Activated T-cell treated with anti-CD3 and anti-CD28 coated beads, Interleukin-2, amount 50 U/mL, for 4 hours (primary cell): ENCODE measurements around the gene ARL4D. TPM values are rescaled to one million over a fixed set of nuclear protein-coding genes. Genes with fewer than 3 reads are reported as not detected.

ENCODE experiments used
- ATAC-seq, 2 donors: fragments of 200-7000 bp; cut with Tn5 transposase; one replicate each; pipeline ENCODE4 v1.10.0; 2021
- DNase-seq: peaks from one replicate; pipeline ENCODE4 v3.0.0-alpha.2; 2020
- H3K27me3 Mint-ChIP-seq: one replicate; pipeline ENCODE4 v1.8.0; 2021; ENCODE audit warnings: low read depth, mixed read lengths
- H3K36me3 Mint-ChIP-seq: one replicate; pipeline ENCODE4 v1.8.0; 2022; ENCODE audit warnings: mixed read lengths; ENCODE audit not compliant: insufficient read depth
- H3K4me1 Mint-ChIP-seq: one replicate; pipeline ENCODE4 v1.8.0; 2021; ENCODE audit warnings: low read depth, mixed read lengths
- H3K4me3 Mint-ChIP-seq: one replicate; pipeline ENCODE4 v1.8.0; 2021; ENCODE audit warnings: mild to moderate bottlenecking, moderate library complexity, mixed read lengths
- H3K9me3 Mint-ChIP-seq: one replicate; pipeline ENCODE4 v1.8.0; 2021; ENCODE audit warnings: mixed read lengths
- total RNA-seq, 3 donors: library from RNA; stranded (reverse); gene quantifications; one replicate each; pipeline ENCODE4 v1.2.1, GENCODE V29; 2021

Gene ARL4D, protein sequence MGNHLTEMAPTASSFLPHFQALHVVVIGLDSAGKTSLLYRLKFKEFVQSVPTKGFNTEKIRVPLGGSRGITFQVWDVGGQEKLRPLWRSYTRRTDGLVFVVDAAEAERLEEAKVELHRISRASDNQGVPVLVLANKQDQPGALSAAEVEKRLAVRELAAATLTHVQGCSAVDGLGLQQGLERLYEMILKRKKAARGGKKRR
- total RNA-seq, result 1 to 10 TPM; 1.7 to 2.6 (median 1.8) TPM

DNA sequence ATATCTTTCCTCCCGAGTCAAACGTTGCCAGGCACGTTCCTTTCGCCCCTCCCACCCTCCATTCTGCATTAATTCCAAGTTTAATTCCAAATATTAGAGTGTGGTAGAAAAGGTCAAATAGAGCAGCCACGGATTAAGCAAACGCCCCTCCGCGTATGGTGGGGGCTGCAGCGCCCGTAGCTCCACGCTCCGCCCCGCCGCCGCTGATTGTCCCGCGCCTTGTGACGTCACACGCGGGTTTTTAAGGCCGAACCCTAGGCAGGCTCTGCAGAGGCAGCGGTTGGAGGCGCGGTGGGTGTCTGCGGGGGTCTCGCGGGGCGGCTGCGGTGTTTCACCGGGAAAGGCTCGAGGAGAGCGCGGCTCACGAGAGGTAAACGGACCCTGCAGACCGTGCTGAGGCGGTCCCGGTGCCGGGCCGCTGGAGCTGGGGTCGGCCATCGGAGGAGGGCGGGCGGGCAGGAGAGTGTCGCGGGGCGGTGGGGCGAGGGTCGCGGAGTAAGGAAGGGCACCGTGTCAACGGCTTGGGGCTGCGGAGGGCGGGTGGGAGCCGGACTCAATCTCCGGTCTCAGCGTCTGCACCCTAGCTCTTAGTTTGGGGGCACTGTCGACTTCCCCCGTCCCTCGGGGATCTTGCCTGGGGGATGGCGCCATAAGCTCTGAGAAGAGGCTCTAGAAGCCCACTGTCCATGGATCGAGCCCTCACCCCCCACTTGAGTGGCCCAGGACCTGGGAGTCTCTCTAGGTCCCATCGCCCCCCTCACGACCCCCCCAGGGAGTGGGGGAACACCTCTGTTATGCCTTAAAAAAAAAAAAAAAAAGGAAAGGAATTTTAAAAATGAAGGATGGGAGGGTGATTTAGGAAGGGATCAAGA lies at the start of gene ARL4D:
TSS of gene ARL4D (plus strand) at position 270 of the 872 bp plus-strand sequence. CDS start 740 bp downstream, outside the sequence.
- Mint-ChIP-seq H3K9me3 (no peaks in the 10 kb centered on the region), H3K27me3 (no peaks in the 10 kb centered on the region), H3K4me1 (peaks cover 29% of the 10 kb centered on the region), H3K36me3 (no peaks in the 10 kb centered on the region), H3K4me3 (peak within 1 kb of the TSS; percentile 88)
- DNase-seq (peak; percentile 77), ATAC-seq (peak; percentile 91 to 94)

DNA sequence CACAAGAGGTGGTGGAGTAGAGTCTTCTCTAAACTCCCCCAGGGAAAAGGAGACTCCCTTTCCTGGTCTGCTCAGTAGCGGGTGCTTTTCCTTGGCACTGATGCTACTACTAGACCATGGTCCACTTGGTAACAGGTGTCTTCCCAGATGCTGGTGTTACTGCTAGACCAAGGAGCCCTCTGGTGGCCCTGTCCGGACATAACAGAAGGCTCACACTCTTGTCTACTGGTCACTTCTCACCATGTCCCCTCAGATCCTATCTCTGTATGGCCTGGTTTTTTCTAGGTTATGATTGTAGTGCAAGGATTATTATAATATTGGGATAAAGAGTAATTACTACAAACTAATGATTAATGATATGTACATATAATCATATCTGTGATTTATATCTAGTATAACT lies 49.7 kb upstream of the ARL4D start:
- Mint-ChIP-seq H3K27me3 (no peaks in the 10 kb centered on the region), H3K9me3 (peaks cover 36% of the 10 kb centered on the region), H3K4me1 (peaks cover 7% of the 10 kb centered on the region), H3K36me3 (peaks cover 29% of the 10 kb centered on the region), H3K4me3 (no peak overlapping the region)
- ATAC-seq (no peak), DNase-seq (no peak)

DNA sequence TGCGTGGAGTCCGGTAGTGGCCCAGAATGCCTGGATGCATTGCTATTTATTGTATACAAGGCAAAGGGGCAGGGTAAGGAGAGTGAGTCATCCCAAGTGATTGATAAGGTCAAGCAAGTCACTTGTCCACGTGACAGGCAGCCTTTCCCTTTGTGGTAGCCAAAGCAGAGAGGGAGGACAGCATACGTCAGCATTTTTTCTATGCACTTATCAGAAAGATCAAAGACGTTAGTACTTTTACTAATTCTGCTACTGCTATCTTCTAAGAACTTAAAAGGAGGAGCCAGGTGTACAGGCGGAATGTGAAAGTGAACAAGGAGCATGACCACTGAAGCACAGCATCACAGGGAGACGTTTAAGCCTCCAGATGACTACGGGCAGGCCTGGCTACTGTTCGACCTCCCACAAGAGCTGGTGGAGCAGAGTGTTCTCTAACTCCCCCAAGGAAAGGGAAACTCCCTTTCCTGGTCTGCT lies 47.9 kb upstream of the ARL4D start:
- H3K4me1 Mint-ChIP-seq, result peaks cover 7% of the 10 kb centered on the region
- no peak overlapping the region for H3K4me3 Mint-ChIP-seq
- peaks cover 36% of the 10 kb centered on the region for H3K9me3 Mint-ChIP-seq
- DNase-seq (no peak), ATAC-seq (no peak)
- H3K36me3 Mint-ChIP-seq, result peaks cover 27% of the 10 kb centered on the region
- H3K27me3 Mint-ChIP-seq, result no peaks in the 10 kb centered on the region

DNA sequence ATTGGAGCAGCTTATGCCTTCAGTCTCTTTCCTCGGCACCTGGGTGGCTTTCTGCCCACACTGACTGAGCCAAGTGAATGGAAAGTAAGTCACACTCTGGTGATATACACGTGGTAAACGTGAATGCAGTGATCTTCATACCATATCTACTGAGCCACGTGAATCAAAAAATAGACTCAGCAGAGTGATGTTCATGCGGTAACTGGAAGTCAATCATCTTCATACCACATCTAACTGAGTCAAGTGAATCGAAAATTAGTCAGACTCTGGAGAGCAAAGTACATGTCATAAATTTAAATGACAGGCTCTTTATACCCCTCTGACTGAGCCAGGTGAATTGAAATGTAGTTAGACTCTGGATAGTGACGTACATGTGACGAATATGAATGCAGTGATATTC lies 47.1 kb upstream of the ARL4D start:
- H3K36me3 Mint-ChIP-seq, result peaks cover 27% of the 10 kb centered on the region
- ATAC-seq (peak; percentile 83 to 89), DNase-seq (no peak)
- peaks cover 7% of the 10 kb centered on the region for H3K4me1 Mint-ChIP-seq
- no peak overlapping the region for H3K4me3 Mint-ChIP-seq
- H3K9me3 Mint-ChIP-seq, result peaks cover 35% of the 10 kb centered on the region
- no peaks in the 10 kb centered on the region for H3K27me3 Mint-ChIP-seq

DNA sequence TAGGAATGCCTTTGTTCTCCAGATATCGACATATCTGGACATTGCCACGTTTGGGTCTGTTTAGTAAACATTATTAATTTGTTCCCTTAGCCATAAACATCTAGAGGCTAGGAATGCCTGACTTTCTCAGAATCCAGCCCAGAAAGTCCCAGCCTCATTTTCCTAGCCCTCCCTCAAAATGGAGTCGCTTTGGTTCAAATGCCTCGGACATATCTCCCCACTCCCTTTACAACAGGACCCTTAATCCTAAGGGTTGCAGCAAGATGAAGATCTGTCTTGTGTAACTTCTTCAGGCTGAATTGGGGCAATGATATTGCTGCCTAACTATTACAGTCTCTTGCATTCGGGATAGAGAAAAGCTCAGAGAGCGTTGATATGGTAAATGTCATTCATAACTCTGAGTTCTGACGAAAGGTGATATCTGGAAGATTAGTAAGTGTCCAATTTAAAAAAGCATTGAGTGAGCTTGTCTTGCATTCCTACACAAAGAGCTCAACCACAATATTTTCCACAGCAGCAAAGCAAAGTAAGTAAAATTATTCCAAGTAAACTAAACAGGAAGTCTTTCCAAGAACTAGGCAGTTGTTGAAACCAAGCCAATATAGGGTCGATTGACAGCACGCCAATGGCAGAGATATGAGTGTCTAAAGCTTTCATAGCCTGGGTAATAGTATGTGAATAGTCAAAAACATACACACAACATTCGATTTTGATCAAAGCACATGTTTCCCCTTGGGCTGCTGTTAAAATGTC lies 46.0 kb upstream of the ARL4D start:
- no peaks in the 10 kb centered on the region for H3K27me3 Mint-ChIP-seq
- no peak for ATAC-seq
- no peak for DNase-seq
- peaks cover 7% of the 10 kb centered on the region for H3K4me1 Mint-ChIP-seq
- H3K4me3 Mint-ChIP-seq, result no peak overlapping the region
- H3K9me3 Mint-ChIP-seq, result peaks cover 25% of the 10 kb centered on the region
- H3K36me3 Mint-ChIP-seq, result peaks cover 21% of the 10 kb centered on the region

DNA sequence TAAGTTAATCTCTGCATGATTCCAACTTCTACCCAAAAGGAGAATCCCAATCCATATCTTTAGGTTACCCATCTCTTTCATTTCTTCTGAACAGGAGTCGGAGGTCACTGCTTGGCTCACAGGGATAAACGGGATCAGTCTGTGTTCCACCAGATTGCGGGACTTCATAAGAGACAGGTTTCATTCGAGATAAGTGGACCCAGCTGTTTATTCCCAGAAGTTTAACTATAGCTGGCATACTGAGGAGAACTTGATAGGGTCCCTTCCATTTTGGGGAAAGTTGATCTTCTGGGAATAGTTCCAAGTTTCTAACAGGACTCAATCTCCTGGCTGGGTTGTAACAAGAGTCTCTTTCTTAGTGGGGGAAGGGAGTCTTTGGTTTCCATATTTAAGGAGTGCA lies 45.4 kb upstream of the ARL4D start:
- no peak for DNase-seq
- H3K4me3 Mint-ChIP-seq, result no peak overlapping the region
- H3K4me1 Mint-ChIP-seq, result peaks cover 8% of the 10 kb centered on the region
- no peak for ATAC-seq
- H3K36me3 Mint-ChIP-seq, result peaks cover 18% of the 10 kb centered on the region
- peaks cover 19% of the 10 kb centered on the region for H3K9me3 Mint-ChIP-seq
- no peaks in the 10 kb centered on the region for H3K27me3 Mint-ChIP-seq

DNA sequence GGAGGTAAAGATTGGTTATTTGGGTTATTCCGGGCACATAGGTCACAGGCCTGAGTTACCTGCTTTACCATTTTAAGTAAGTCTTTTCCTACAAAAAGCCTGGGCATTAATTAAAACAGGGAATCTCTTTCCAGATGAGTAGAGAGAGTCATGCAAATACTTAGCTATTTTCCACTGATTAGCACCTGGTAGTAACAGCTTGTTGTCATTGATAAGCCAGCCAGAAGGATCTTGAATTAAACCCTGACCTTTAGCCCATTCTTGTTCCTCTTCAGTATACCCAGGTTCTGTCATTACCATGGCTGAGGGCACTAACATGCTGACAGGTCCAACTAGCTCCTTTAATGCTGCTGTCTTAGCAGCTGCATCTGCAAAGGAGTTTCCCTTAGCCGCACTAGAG lies 44.4 kb upstream of the ARL4D start:
- H3K27me3 Mint-ChIP-seq, result no peaks in the 10 kb centered on the region

DNA sequence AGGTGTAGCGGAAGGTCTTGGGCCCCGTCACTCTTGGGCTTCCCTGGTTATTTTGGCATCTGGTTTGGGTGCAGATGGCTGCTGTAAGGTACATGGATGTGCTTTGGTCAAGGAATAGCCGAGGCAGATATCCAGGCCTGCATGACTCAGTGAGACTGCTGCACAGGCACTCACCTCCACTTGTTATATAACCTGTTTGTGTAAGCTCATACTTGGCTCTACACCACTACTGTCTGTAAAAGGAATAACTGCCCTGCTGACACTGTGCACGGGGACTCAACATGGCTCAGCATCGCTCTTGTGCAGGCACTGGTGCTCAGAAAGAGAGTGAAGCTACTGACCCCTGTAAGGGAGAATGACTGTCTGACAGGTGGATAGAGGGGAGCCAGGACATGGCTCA lies 42.3 kb upstream of the ARL4D start:
- Mint-ChIP-seq H3K4me1 (peaks cover 29% of the 10 kb centered on the region), H3K36me3 (peaks cover 10% of the 10 kb centered on the region), H3K9me3 (peaks cover 3% of the 10 kb centered on the region), H3K4me3 (no peak overlapping the region), H3K27me3 (peaks cover 4% of the 10 kb centered on the region)
- ATAC-seq (no peak), DNase-seq (no peak)

More for the DNA sequence above, 44.4 kb upstream of the ARL4D start:
- ATAC-seq (no peak), DNase-seq (no peak)
- H3K4me1 Mint-ChIP-seq, result peaks cover 16% of the 10 kb centered on the region
- peaks cover 14% of the 10 kb centered on the region for H3K9me3 Mint-ChIP-seq
- no peak overlapping the region for H3K4me3 Mint-ChIP-seq
- H3K36me3 Mint-ChIP-seq, result peaks cover 15% of the 10 kb centered on the region

DNA sequence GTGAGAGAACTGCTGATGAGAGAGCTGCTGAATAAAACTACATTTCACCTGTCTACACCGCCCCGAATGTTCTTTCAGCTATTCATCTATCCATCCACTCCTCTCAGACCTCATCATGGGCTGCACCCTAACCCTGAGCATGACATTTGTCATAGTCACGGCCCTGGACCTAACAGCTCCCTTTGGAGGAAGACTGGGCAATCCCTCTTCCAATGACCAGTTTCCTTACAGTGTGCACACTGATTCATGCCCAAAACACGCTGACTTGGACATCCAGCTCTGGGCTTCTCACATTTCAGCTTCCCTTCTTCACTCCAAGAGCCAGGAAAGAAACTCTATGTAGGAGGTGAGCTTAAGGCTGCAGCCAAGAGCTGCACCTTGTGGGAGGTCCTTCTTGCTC lies 41.8 kb upstream of the ARL4D start:
- no peak for DNase-seq
- H3K9me3 Mint-ChIP-seq, result peaks cover 3% of the 10 kb centered on the region
- peaks cover 29% of the 10 kb centered on the region for H3K4me1 Mint-ChIP-seq
- H3K4me3 Mint-ChIP-seq, result no peak overlapping the region
- H3K36me3 Mint-ChIP-seq, result peaks cover 8% of the 10 kb centered on the region
- H3K27me3 Mint-ChIP-seq, result peaks cover 4% of the 10 kb centered on the region
- ATAC-seq, result no peak

DNA sequence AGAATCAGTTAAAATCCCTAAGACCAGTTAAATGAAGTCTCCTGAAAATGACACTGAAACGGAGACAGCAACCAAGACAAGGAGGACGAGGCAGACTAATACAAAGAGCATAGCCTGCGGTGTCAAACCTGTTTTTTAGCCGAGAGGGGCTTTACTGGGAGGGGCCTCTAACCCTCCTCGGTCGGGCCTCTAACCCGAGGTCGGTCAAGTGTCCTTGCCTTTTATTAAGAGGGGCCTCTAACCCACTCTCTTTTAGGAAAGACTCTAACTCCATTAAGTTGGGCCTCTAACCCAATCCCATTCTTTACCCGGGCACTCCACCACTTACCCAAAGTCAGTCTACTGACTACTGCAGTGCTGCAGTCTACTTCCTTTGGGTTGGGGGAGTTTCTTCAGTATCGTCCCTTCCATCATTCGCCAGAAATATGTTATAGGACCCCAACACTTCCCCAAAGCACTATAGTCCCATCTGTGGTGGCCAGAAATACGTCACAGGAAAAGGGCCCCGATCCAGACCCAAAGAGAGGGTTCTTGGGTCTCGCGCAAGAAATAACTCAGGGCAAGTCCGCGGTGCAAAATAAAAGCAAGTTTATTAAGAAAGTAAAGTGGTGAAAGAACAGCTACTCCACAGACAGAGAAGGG lies 39.2 kb upstream of the ARL4D start:
- DNase-seq, result no peak
- ATAC-seq, result no peak
- Mint-ChIP-seq H3K4me3 (peak overlapping the region; percentile 88), H3K9me3 (no peaks in the 10 kb centered on the region), H3K36me3 (no peaks in the 10 kb centered on the region), H3K4me1 (peaks cover 33% of the 10 kb centered on the region), H3K27me3 (peaks cover 4% of the 10 kb centered on the region)

DNA sequence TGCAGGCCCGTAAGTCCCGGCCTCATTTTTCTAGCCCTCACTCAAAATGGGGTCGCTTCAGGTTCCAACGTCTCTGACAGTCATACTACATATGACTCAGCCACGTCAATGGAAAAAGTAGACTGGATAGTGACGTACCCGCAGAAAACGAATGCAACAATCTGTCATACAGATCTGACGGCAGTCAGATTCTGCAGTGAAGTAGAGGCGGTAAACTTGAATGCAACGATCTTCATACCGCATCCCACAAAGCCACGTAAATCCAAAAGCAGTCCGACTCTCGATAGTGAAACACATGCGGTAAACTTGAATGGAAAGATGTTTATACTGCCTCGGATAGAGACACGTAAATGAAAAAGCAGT lies 38.4 kb upstream of the ARL4D start:
- H3K27me3 Mint-ChIP-seq, result peaks cover 4% of the 10 kb centered on the region
- no peaks in the 10 kb centered on the region for H3K36me3 Mint-ChIP-seq
- peak; percentile 53 to 65 for ATAC-seq
- H3K4me1 Mint-ChIP-seq, result peaks cover 33% of the 10 kb centered on the region
- DNase-seq, result peak; percentile 70
- H3K9me3 Mint-ChIP-seq, result no peaks in the 10 kb centered on the region
- H3K4me3 Mint-ChIP-seq, result peak overlapping the region; percentile 88

DNA sequence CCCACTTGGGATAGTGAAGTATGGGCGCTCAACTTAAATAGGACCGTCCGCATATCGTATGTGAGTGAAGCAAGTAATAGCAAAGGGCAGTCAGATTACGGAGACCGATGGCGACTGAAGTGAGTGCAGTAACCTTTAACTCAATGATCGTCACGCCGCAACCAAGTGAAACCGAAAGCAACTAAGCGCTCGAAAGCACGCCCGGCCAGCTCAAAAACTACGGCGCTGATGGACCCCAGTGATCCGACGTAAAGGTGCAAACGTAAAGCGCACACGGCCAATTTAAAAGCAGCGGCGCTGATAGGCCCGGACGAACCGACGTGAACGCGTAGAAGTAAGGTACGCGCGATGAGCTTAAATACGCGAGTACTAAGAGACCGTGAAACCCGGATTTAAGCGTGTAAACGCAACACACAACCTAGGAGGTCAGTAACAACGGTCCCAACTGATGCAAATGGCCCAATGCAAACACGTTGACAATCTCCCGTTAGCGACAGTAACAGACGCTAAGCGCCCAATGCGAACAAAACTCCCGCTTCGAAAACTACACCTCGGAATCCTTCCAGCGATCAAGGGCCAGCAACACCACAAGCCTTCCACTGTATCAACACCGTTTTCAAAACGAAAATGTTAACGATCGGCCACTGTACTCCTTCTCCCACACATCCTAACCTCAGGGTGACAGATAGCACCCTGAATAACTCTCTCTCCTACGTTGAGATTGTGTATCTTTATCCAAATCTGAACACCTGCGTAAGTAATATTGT lies 37.9 kb upstream of the ARL4D start:
- peaks cover 33% of the 10 kb centered on the region for H3K4me1 Mint-ChIP-seq
- ATAC-seq, result peak; percentile 80
- H3K9me3 Mint-ChIP-seq, result no peaks in the 10 kb centered on the region
- peak; percentile 87 for DNase-seq
- H3K4me3 Mint-ChIP-seq, result peak overlapping the region; percentile 88
- peaks cover 4% of the 10 kb centered on the region for H3K27me3 Mint-ChIP-seq
- H3K36me3 Mint-ChIP-seq, result no peaks in the 10 kb centered on the region

DNA sequence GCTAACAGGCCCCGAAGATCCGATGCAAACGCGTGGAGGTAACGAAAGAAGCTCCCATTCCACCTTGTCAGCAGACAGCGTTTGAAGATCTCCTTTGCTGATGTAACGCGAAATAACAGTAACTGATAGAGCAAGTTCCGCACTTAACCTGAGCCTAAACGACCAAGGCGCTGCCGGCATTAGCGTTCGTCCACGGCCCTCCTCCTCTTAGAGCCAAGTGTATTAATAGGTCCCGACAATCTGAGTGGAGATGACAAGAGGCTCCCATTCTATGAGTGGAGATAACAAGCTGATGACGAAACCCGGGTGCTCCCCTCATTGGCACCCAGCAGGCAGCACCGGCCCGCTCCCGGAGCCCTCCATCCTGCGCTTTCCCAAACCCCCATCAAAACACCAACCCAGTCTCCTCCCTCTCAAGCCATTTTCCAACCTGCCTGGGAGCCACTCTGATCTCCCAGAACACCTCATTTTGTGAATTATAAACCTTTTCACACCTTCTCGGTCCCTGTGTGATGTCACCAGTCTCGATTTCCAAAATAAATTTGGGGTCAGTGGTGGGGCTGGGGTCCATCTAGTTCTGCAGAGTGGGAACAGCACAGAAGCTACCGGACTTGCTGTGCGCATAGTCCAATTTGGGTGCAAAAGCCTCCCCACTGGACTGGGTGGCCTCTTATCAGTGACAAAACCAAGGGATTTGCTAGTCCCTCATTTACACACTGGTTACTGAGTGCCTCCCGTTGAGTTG lies 35.4 kb upstream of the ARL4D start:
- ATAC-seq (no peak), DNase-seq (no peak)
- H3K4me1 Mint-ChIP-seq, result peaks cover 45% of the 10 kb centered on the region
- H3K36me3 Mint-ChIP-seq, result no peaks in the 10 kb centered on the region
- H3K27me3 Mint-ChIP-seq, result peaks cover 4% of the 10 kb centered on the region
- no peaks in the 10 kb centered on the region for H3K9me3 Mint-ChIP-seq
- H3K4me3 Mint-ChIP-seq, result peak overlapping the region; percentile 20
